MM.1S (cell line): ENCODE data around the gene CD19.

Experiments used
- DNase-seq: peaks from one replicate; pipeline ENCODE4 v3.0.0-alpha.2; 2015
- H2AFZ ChIP-seq: fragments of 300-600 bp; sonication (generic); 2 replicates; pipeline ENCODE4 v1.6.0; 2016; ENCODE audit warnings: antibody characterized with exemption, low read length
- H3F3A ChIP-seq: fragments of 300-600 bp; sonication (generic); 2 replicates; pipeline ENCODE4 v1.6.1; 2016; ENCODE audit warnings: mild to moderate bottlenecking, antibody characterized with exemption, low read length, moderate library complexity, mixed read lengths; ENCODE audit not compliant: insufficient read depth
- H3K27ac ChIP-seq: fragments of 300-600 bp; sonication (generic); 2 replicates; pipeline ENCODE4 v1.5.1; 2016; ENCODE audit warnings: mild to moderate bottlenecking, low read length
- H3K27me3 ChIP-seq: fragments of 300-600 bp; sonication (generic); replicated peaks from 2 replicates; pipeline ENCODE4 v1.6.0; 2016; ENCODE audit warnings: low read length; ENCODE audit not compliant: insufficient read depth
- H3K36me3 ChIP-seq: fragments of 300-600 bp; sonication (generic); replicated peaks from 2 replicates; pipeline ENCODE4 v1.6.1; 2016; ENCODE audit warnings: mild to moderate bottlenecking, low read length, mixed read lengths; ENCODE audit not compliant: insufficient read depth
- H3K4me1 ChIP-seq: fragments of 300-600 bp; sonication (generic); 2 replicates; pipeline ENCODE4 v1.6.1; 2016; ENCODE audit warnings: low read length, mixed read lengths
- H3K4me2 ChIP-seq: fragments of 300-600 bp; sonication (generic); 2 replicates; pipeline ENCODE4 v1.6.0; 2016; ENCODE audit warnings: low read depth, low read length
- H3K4me3 ChIP-seq: fragments of 300-600 bp; sonication (generic); 2 replicates; pipeline ENCODE4 v1.5.1; 2016; ENCODE audit warnings: low read length, mixed read lengths
- H3K79me2 ChIP-seq: fragments of 300-600 bp; sonication (generic); 2 replicates; pipeline ENCODE4 v1.6.1; 2016; ENCODE audit warnings: mixed run types, low read length, mixed read lengths
- H3K9ac ChIP-seq: fragments of 300-600 bp; sonication (generic); 2 replicates; pipeline ENCODE4 v1.6.1; 2016; ENCODE audit warnings: low read length, mixed read lengths
- H3K9me2 ChIP-seq: fragments of 300-600 bp; sonication (generic); replicated peaks from 2 replicates; pipeline ENCODE4 v1.6.1; 2016; ENCODE audit warnings: mild to moderate bottlenecking, low read length, mixed read lengths; ENCODE audit not compliant: insufficient read depth
- H3K9me3 ChIP-seq: fragments of 300-600 bp; sonication (generic); replicated peaks from 2 replicates; pipeline ENCODE4 v1.6.1; 2016; ENCODE audit warnings: mild to moderate bottlenecking, low read length, mixed read lengths; ENCODE audit not compliant: insufficient read depth
- H4K20me1 ChIP-seq: fragments of 300-600 bp; sonication (generic); 2 replicates; pipeline ENCODE4 v1.6.1; 2016; ENCODE audit warnings: mild to moderate bottlenecking, low read length, moderate library complexity, mixed read lengths; ENCODE audit not compliant: insufficient read depth
- CTCF ChIP-seq: fragments of 300-600 bp; sonication (generic); IDR thresholded peaks from 2 replicates; pipeline ENCODE4 v1.5.1; 2016; ENCODE audit warnings: antibody characterized with exemption, low read length, mixed read lengths
- EZH2 ChIP-seq: fragments of 300-600 bp; sonication (generic); optimal IDR thresholded peaks from 2 replicates; pipeline ENCODE3; 2017; ENCODE audit warnings: low read depth, mild to moderate bottlenecking, antibody characterized with exemption, low read length, mixed read lengths
- EZH2phosphoT487 ChIP-seq: fragments of 300-600 bp; sonication (generic); IDR thresholded peaks from 2 replicates; pipeline ENCODE4 v1.6.1; 2018; ENCODE audit warnings: antibody characterized with exemption, low read length

CD19 gene

GRCh38 chr16:28931801-28932225, at the start of gene CD19:
CD19 (plus strand) TSS chr16:28931971; CDS start chr16:28932001, 30 bp downstream.
- Histone ChIP-seq H2AFZ (no peak within 1 kb of the TSS), H3K9ac (no peak within 1 kb of the TSS)

GRCh38 chr16:28882551-28883160, 49.1 kb upstream of the CD19 start:
- H3K36me3 ChIP-seq: no peaks in the 10 kb centered on the region
- DNase-seq: no peak
- no peaks in the 10 kb centered on the region for H4K20me1 ChIP-seq

More at GRCh38 chr16:28931801-28932225, at the start of gene CD19:
- TF ChIP-seq EZH2phosphoT487: no peak
- TF ChIP-seq EZH2: no peak
- TF ChIP-seq CTCF: no peak
- Histone ChIP-seq H3F3A (no peaks in the 10 kb centered on the region), H3K4me2 (no peak within 1 kb of the TSS), H3K79me2 (no peaks in the 10 kb centered on the region), H3K27me3 (no peaks in the 10 kb centered on the region), H4K20me1 (no peaks in the 10 kb centered on the region), H3K4me1 (no peaks in the 10 kb centered on the region), H3K9me3 (no peaks in the 10 kb centered on the region), H3K4me3 (no peak within 1 kb of the TSS), H3K9me2 (no peaks in the 10 kb centered on the region), H3K27ac (no peak within 1 kb of the TSS), H3K36me3 (no peaks in the 10 kb centered on the region)
- no peak for DNase-seq

GRCh38 chr16:28883221-28883996, 48.4 kb upstream of the CD19 start:
- Histone ChIP-seq H3K27me3 (no peaks in the 10 kb centered on the region), H3K4me1 (peaks cover 6% of the 10 kb centered on the region; the same call in 1 of the 2 replicates), H3K27ac (no peak overlapping the region), H3K4me3 (no peak overlapping the region), H3K4me2 (no peak overlapping the region), H3F3A (no peaks in the 10 kb centered on the region), H3K9me2 (no peaks in the 10 kb centered on the region), H3K79me2 (no peaks in the 10 kb centered on the region), H3K36me3 (no peaks in the 10 kb centered on the region), H3K9me3 (no peaks in the 10 kb centered on the region), H4K20me1 (no peaks in the 10 kb centered on the region), H3K9ac (no peak overlapping the region), H2AFZ (no peak overlapping the region)
- TF ChIP-seq EZH2phosphoT487: no peak
- TF ChIP-seq CTCF: no peak
- TF ChIP-seq EZH2: no peak
- DNase-seq: no peak

More at GRCh38 chr16:28882551-28883160, 49.1 kb upstream of the CD19 start:
- H3K9me3 ChIP-seq: no peaks in the 10 kb centered on the region
- H3K27ac ChIP-seq: no peak overlapping the region
- H3K9ac ChIP-seq: no peak overlapping the region
- no peak overlapping the region for H3K4me2 ChIP-seq
- no peak overlapping the region for H3K4me3 ChIP-seq
- no peaks in the 10 kb centered on the region for H3K9me2 ChIP-seq
- H3F3A ChIP-seq: no peaks in the 10 kb centered on the region
- no peak overlapping the region for H2AFZ ChIP-seq
- H3K4me1 ChIP-seq: peaks cover 6% of the 10 kb centered on the region; the same call in 1 of the 2 replicates
- TF ChIP-seq EZH2 (no peak), CTCF (no peak), EZH2phosphoT487 (no peak)
- H3K79me2 ChIP-seq: no peaks in the 10 kb centered on the region
- H3K27me3 ChIP-seq: no peaks in the 10 kb centered on the region
